Ecto neural progenitor cell (in vitro differentiated cells): Measurements from ENCODE around the gene PIP5K1B.

Experiments used
- DNase-seq: peaks from one replicate; pipeline ENCODE4 v3.0.0-alpha.2; 2018; ENCODE audit warnings: low spot score

Gene PIP5K1B

DNA sequence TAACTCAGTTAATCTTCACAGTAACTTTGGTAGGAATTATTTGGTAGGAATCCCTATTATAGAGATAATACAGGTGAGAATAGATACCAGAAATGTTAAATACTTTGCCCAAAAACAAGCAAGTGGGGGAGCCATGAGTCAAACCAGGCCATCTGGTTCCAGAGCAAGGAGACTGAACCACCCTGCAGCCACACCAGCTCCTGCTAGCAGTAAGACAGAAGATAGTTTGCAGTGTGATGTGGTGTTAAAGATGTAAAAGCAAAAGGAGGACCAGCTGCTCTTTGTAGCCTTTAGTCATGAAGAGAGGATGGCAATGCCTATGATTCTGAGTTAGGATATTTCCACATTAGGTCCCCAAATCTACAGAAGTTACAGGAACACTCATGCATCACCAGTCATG, 207.5 kb downstream of the PIP5K1B start:
- DNase-seq = no peak

DNA sequence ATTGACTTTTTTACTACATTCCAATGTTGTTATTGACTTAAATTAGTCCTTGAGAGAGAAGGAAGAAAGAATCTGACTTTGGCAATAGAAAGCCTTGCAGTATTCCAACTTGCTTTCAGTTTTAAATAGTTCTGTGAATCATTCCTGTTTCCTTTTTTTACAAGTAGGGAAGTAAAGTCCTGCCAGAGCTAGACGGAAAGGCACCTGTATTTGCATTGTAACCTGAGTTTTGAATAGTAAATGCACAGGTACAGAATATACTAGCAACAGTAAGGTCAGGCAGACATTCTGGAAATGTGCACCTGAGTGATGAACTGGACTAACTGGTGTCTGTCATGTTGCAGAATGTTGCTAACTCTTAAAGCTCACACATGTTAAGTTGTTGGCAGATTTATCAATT, 208.0 kb downstream of the PIP5K1B start:
- no peak for DNase-seq

DNA sequence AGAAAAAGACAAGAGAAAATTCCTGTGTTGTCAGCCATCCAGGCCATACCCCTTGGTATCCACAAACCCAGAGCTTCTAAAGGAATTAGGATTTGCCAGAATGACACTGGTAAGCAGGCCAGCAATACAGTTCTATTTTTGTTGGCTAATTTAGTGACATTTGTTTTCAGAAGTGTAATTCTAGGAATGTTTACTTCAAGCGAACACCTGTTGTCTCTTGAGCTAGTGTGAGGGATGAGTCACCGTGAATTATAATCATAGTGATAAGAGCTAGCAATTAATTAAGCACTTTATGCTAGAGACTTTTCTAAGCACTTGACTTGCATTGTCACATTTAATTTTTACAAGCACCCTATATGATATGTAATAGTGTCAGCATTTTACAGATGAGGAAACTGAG, 209.7 kb downstream of the PIP5K1B start:
- DNase-seq = no peak

GRCh38 chr9:68919661-68920060, 214.6 kb downstream of the PIP5K1B start:
- no peak for DNase-seq

GRCh38 chr9:68920921-68921320, 215.9 kb downstream of the PIP5K1B start:
- no peak for DNase-seq

DNA sequence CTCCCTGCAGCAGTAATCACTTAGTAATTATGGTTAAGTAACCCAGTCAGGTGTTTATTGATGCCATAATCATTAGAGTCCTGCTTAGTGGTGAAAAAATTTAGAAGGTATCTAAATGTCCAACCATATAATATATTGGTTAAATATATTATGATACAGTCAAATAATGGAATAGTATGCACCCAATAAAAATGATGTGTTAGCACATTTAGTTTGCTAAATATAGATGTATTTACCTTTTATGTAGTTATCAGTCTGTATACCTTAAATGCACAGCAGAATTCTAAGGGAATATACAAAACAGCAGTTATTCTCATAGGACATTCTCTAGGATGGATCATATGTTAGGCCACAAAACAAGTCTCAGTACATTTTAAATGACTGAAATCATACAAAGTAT, 218.4 kb downstream of the PIP5K1B start:
- no peak for DNase-seq

DNA sequence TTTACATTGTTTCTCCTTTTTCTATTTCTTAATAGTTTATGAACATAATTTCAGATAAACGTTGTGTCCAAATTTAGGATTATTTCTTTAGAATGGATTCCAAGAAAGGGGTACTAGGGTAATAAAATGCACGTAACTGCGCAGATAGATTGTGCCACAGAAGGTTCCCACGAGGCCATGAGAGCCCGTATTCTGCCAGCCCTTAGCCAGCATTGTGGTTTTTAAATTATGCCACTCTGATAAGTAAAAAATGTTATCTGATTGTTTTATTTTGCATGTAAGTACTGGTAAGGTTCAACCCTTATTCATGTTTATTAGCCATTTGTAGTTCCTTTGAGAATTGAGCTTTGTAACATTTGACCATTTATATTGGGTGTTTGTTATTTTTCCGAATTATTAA, 220.1 kb downstream of the PIP5K1B start:
- DNase-seq = no peak

- no peak for DNase-seq
Observed at GRCh38 chr9:68927165-68927564, 222.1 kb downstream of the PIP5K1B start.

GRCh38 chr9:68931821-68932220, 226.8 kb downstream of the PIP5K1B start:
- no peak for DNase-seq

- DNase-seq = no peak
Observed at GRCh38 chr9:68932458-68932857, 227.4 kb downstream of the PIP5K1B start.

DNA sequence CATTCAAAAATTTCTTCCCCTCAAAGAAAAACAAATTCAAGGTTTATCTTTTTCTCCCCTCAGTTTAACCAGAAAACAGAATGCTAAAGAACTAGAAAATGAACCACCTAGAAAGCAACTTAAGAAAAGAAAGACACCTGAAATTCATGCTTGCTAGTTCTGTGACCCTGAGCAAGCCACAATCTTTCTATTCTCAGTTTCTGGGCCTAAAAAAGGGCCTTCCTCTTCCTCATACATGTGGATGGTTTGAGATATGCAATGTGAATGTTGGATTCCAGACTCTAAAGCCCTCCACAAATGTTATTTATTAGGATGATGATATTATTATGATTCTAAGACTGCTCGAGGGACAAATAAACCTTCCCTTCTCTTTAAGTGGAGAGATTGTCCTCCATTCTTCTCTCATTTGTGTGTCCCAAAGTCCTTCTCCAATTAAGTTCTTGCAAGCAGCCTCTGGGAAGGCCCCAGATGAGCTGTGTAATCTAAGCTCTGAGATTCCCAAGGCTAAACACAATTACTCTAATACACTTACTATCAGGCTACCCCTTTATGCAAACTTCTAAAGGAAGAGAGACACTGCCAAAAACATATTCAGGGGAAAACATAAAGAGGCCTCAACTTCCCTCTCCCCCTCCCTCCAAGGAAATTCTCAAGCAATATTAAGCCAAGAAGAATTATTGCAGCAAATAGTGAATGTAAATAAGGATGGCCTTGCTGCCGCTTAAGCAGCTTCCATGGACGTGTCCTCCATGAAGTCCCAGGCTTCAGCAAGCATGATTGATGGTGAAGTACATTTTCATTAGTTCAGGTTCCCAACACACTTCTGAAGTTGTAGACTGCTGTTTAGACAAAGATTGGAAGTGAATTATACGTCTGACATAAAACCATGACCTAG, 228.6 kb downstream of the PIP5K1B start:
- DNase-seq = no peak

DNA sequence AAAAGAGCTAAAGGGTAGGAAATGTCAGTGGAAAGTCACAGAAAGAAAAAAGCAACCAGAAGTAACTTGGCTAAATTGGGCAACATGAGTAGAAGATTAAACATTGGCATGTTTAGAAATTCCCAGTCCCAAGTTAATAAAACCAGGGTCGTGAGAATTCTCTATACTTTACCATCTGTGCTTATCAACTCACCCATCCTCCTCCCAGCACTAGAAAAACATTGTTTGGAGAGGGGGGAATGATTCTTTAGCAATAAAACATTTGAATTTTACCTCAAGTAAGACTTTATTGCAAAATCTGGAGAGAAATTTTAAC, 229.2 kb downstream of the PIP5K1B start:
- DNase-seq = no peak

- no peak for DNase-seq
Observed at GRCh38 chr9:68940573-68940972, 235.5 kb downstream of the PIP5K1B start.

DNA sequence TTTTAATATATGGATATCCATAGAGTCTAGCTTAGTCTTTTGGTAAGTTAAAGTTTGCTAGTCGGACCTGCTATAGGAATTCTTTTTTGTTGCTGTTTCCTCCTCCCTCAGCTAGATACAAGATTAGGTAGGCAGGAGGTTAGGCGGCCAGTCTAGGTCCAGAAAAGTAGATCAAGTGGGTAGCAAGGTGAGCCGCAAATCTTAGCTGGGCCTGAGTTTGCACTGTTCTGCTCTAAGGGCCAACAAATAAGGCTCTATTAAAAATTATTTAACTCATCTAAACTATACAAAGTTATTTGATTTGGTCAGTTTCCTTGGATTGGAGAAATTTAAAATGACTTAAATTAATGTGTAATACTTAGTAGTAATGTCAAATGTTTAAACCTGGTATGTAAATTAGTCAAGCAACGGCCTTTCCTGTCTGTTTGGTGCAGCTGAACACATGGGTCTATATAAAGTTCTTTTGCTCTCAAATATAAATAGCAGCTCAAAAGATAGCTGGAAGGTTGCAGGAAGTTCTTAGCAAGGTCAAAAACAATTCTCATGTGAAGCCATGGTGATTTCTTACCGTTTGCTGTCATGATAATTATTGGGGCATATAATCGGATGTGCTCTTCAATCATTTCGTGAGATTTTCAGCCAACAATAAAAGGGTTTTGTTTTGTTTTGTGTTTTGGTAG, 236.9 kb downstream of the PIP5K1B start:
- no peak for DNase-seq

- DNase-seq = no peak
Observed at GRCh38 chr9:68942790-68943189, 237.8 kb downstream of the PIP5K1B start.

DNA sequence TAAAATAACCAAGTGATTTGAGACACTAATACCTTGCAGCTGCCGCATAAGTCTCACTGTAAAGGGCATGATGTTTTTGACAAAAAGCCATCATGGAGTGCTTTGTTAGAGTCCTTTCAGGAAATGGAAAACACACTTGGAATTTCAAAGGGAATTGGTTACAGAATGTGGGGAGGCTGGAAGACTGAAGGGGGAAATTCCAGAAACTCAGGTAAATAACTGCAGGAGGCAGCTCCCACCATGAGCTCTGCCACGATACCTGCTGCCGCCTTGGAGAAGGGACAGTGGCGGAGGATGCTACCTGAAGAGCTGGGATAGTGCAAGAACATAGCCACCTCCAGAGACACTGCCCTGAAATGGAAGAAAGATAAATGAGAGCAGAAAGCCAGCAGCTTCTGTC, 242.0 kb downstream of the PIP5K1B start:
- no peak for DNase-seq

DNA sequence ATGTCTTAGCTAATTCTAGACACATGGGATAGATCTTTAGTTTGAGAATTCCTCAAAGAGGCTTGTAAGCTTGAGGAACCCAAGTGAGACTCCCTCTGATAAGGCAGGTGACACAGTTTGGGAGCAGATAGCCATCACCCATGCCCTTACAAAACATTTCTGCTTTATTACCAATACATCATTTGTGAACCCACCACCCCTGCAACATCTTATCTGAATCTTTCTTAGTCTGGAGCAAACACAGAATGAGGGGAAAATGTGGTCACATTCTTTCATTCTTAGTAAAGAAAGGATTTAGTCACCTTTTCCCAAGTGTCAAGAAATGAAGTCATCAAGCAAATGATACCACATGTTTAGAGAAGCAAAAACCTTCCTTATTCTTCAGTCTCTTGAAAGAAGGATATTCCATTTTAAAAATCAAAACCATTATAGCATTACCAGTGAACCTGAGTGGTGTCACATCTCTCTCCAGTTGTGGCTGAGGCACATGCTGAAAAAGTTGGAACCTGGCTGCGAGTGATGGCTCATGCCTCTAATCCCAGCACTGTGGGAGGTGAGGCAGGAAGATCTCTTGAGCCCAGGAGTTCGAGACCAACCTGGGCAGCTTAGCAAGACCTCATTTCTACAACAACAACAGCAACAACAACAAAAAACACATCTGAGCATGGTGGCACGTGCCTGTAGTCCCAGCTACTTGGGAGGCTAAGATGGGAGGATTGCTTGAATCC, 243.0 kb downstream of the PIP5K1B start:
- no peak for DNase-seq

GRCh38 chr9:68949271-68950000, 244.4 kb downstream of the PIP5K1B start:
- DNase-seq = no peak

GRCh38 chr9:68950188-68950587, 245.1 kb downstream of the PIP5K1B start:
- no peak for DNase-seq

GRCh38 chr9:68950689-68951088, 245.6 kb downstream of the PIP5K1B start:
- DNase-seq = no peak

DNA sequence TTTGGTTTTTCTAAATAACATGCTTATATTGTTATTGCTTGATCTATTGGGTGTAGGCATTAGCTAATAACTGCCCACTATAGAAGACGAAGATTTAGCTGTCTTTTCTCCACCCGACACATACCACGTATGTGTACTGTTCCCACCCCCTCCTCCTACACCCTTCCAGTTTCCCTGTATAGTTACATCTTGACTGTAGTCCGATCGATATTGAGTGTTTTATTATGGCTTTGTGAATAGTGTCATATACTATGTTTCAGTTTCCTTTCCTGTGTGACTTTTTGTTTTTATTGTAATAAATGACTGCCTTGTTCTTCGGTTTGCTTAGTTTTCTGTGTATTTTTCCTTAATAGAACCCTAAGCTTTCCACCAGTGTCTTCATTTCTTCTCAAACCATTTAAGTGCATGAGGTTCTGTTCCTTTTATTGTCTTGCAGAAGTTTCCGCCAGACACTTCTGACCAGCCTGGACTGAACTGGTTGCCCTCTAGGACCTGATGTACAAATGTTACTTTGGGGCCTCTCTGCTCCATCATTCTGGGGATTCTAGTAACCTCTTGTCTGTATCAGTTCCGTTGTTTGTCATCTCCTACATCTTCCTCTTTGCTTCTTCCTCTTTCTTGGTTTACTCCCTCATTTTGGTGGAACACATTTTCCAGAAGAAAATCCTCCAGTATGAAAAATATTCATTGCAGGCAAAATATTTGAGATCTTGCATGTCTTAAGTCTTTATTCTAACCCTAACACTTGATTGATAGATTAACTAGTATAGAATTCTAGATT, 247.0 kb downstream of the PIP5K1B start:
- DNase-seq = no peak

DNA sequence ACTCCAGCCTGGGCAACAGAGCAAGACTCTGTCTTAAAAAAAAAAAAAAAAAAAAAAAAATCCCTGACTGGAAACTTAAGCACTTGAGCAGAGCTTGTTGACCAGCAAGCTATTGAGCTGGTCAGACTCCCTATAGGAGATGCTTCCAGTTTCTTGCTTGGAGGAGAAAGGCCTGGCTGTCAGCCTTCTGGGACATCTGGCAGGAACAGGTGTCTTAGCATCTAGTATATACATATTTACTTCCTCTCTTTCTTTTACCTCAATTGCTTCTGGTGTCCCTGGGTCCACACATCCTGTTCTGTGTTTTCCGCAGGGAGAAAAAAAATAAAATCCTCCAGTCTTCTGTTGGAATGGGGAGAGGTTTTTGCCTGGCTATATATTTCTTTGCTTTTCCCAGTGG, 248.7 kb downstream of the PIP5K1B start:
- no peak for DNase-seq
